H9 (cell line): ENCODE measurements around the gene ANXA3. TPM values are rescaled to one million over a fixed set of nuclear protein-coding genes. Genes with fewer than 3 reads are reported as not detected.

Experiments
- DNase-seq: peaks from one replicate; pipeline ENCODE4 v3.0.0-alpha.2; 2017
- H2AFZ ChIP-seq: one replicate; pipeline ENCODE4 v1.6.1; 2013; ENCODE audit warnings: mild to moderate bottlenecking, low read length, control low read depth, moderate library complexity
- H2AK5ac ChIP-seq: 2 replicates; pipeline ENCODE4 v1.6.1; 2013; ENCODE audit warnings: low read length, control low read depth, mixed read lengths; ENCODE audit not compliant: insufficient read length
- H2BK120ac ChIP-seq: one replicate; pipeline ENCODE4 v1.6.1; 2013; ENCODE audit warnings: low read depth, mild to moderate bottlenecking, low read length, control low read depth, inconsistent platforms; ENCODE audit not compliant: poor library complexity, severe bottlenecking
- H2BK12ac ChIP-seq: 2 replicates; pipeline ENCODE4 v1.6.1; 2013; ENCODE audit warnings: low read length, control low read depth, mixed read lengths, low read depth; ENCODE audit not compliant: insufficient read length
- H2BK15ac ChIP-seq: 2 replicates; pipeline ENCODE4 v1.6.1; 2013; ENCODE audit warnings: low read depth, low read length, control low read depth
- H2BK20ac ChIP-seq: one replicate; pipeline ENCODE4 v1.6.1; 2013; ENCODE audit warnings: low read depth, mild to moderate bottlenecking, low read length, control low read depth, inconsistent platforms; ENCODE audit not compliant: poor library complexity, severe bottlenecking
- H2BK5ac ChIP-seq: 2 replicates; pipeline ENCODE4 v1.6.1; 2013; ENCODE audit warnings: low read length, control low read depth, mixed read lengths; ENCODE audit not compliant: insufficient read length
- H3K14ac ChIP-seq: 2 replicates; pipeline ENCODE4 v1.6.1; 2013; ENCODE audit warnings: low read length, control low read depth; ENCODE audit not compliant: insufficient read depth
- H3K18ac ChIP-seq: 2 replicates; pipeline ENCODE4 v1.6.1; 2013; ENCODE audit warnings: low read depth, mild to moderate bottlenecking, mixed read lengths, low read length, control low read depth; ENCODE audit not compliant: insufficient read length
- H3K23ac ChIP-seq: 2 replicates; pipeline ENCODE4 v1.6.1; 2013; ENCODE audit warnings: low read length, control low read depth, mixed read lengths, low read depth; ENCODE audit not compliant: insufficient read length
- H3K23me2 ChIP-seq: 2 replicates; pipeline ENCODE4 v1.6.1; 2013; ENCODE audit warnings: low read depth, mild to moderate bottlenecking, mixed read lengths, low read length, control low read depth; ENCODE audit not compliant: insufficient read length, poor library complexity, severe bottlenecking
- H3K27ac ChIP-seq: 2 replicates; pipeline ENCODE4 v1.5.1; 2013; ENCODE audit warnings: low read length, control low read depth, mixed read lengths, low read depth; ENCODE audit not compliant: insufficient read length
- H3K27me3 ChIP-seq: 2 replicates; pipeline ENCODE4 v1.6.1; 2013; ENCODE audit warnings: low read length, control low read depth, inconsistent platforms; ENCODE audit not compliant: insufficient read depth
- H3K4ac ChIP-seq: 2 replicates; pipeline ENCODE4 v1.6.1; 2013; ENCODE audit warnings: low read depth, mild to moderate bottlenecking, control low read depth, inconsistent platforms, low read length, moderate library complexity
- H3K4me1 ChIP-seq: 2 replicates; pipeline ENCODE4 v1.6.1; 2013; ENCODE audit warnings: low read length, control low read depth, inconsistent platforms; ENCODE audit not compliant: insufficient read depth
- H3K4me2 ChIP-seq: 2 replicates; pipeline ENCODE4 v1.6.1; 2013; ENCODE audit warnings: low read length, control low read depth, mixed read lengths; ENCODE audit not compliant: insufficient read length, insufficient read depth
- H3K56ac ChIP-seq: 2 replicates; pipeline ENCODE4 v1.6.1; 2013; ENCODE audit warnings: low read depth, mild to moderate bottlenecking, mixed read lengths, low read length, control low read depth; ENCODE audit not compliant: insufficient read length
- H3K79me1 ChIP-seq: 2 replicates; pipeline ENCODE4 v1.6.1; 2013; ENCODE audit warnings: low read depth, mild to moderate bottlenecking, moderate library complexity, low read length, control low read depth, inconsistent platforms; ENCODE audit not compliant: insufficient read depth, poor library complexity, severe bottlenecking
- H3K79me2 ChIP-seq: 2 replicates; pipeline ENCODE4 v1.6.1; 2013; ENCODE audit warnings: low read length, control low read depth, inconsistent platforms; ENCODE audit not compliant: insufficient read depth
- H3K9ac ChIP-seq: 2 replicates; pipeline ENCODE4 v1.6.1; 2013; ENCODE audit warnings: low read length, control low read depth, mixed read lengths; ENCODE audit not compliant: insufficient read length; ENCODE audit errors: extremely low read depth
- H3K9me3 ChIP-seq: one replicate; pipeline ENCODE4 v1.6.1; 2013; ENCODE audit warnings: low read depth, low read length, inconsistent platforms; ENCODE audit not compliant: control insufficient read depth
- H3T11ph ChIP-seq: one replicate; pipeline ENCODE4 v1.6.1; 2013; ENCODE audit warnings: mild to moderate bottlenecking, low read length, control low read depth, inconsistent platforms
- H4K20me1 ChIP-seq: one replicate; pipeline ENCODE4 v1.6.1; 2013; ENCODE audit not compliant: control insufficient read depth, insufficient read length, insufficient read depth
- H4K5ac ChIP-seq: 2 replicates; pipeline ENCODE4 v1.6.1; 2013; ENCODE audit warnings: low read depth, mild to moderate bottlenecking, mixed read lengths, low read length, control low read depth; ENCODE audit not compliant: insufficient read length
- H4K8ac ChIP-seq: replicated peaks from 2 replicates; pipeline ENCODE4 v1.6.1; 2013; ENCODE audit warnings: low read length, control low read depth, mixed read lengths, low read depth; ENCODE audit not compliant: insufficient read length
- H4K91ac ChIP-seq: 2 replicates; pipeline ENCODE4 v1.6.1; 2013; ENCODE audit warnings: low read depth, mild to moderate bottlenecking, moderate library complexity, mixed read lengths, low read length, control low read depth; ENCODE audit not compliant: insufficient read length
- H3K27ac Mint-ChIP-seq, 3 experiments: 2 replicates in 2 of 3; 3 replicates in 1 of 3; pipeline ENCODE4 v1.8.0; 2020 to 2021; ENCODE audit warnings: mixed read lengths in 3 of 3, mild to moderate bottlenecking in 1 of 3, moderate library complexity in 1 of 3
- H3K27me3 Mint-ChIP-seq: 2 replicates; pipeline ENCODE4 v1.8.0; 2021; ENCODE audit warnings: low read depth, mild to moderate bottlenecking, moderate library complexity, mixed read lengths
- H3K36me3 Mint-ChIP-seq, 3 experiments: 2 replicates in 2 of 3; 3 replicates in 1 of 3; pipeline ENCODE4 v1.8.0; 2020 to 2021; ENCODE audit warnings: low read depth in 3 of 3, mixed read lengths in 3 of 3; ENCODE audit not compliant: insufficient read depth in 1 of 3
- H3K4me1 Mint-ChIP-seq, 2 experiments: 2 replicates each; pipeline ENCODE4 v1.8.0; 2020; ENCODE audit warnings: mixed read lengths in 2 of 2
- H3K4me3 Mint-ChIP-seq, 2 experiments: 2 replicates in 1 of 2; 3 replicates in 1 of 2; pipeline ENCODE4 v1.8.0; 2020 to 2021; ENCODE audit warnings: mild to moderate bottlenecking in 2 of 2, mixed read lengths in 2 of 2, moderate library complexity in 1 of 2
- H3K9me3 Mint-ChIP-seq, 2 experiments: 2 replicates in 1 of 2; 3 replicates in 1 of 2; pipeline ENCODE4 v1.8.0; 2020; ENCODE audit warnings: mild to moderate bottlenecking in 2 of 2, mixed read lengths in 2 of 2, moderate library complexity in 1 of 2
- WGBS: extraction: QIAGEN DNeasy Blood & Tissue Kit; methylation state at CpG from one replicate; pipeline ENCODE4 v1.1.7; 2013; ENCODE audit warnings: missing lambda C conversion rate, low lambda C conversion rate, mixed read lengths; ENCODE audit not compliant: insufficient read length; ENCODE audit errors: extremely low coverage; 5-methylcytosine and 5-hydroxymethylcytosine counted together
- total RNA-seq: library from RNA; stranded (reverse); gene quantifications from 2 replicates; pipeline ENCODE4 v1.2.1, GENCODE V29; 2021
- TF ChIP-seq, protein P1 (sequence below): fragments of 200-600 bp; sonication (generic); conservative IDR thresholded peaks from 3 replicates; pipeline ENCODE4 v1.8.0; 2021; ENCODE audit warnings: antibody characterized with exemption, mild to moderate bottlenecking

ANXA3 gene
- total RNA-seq, 1 experiment from 2014 or later = 20.6 TPM

GRCh38 chr4:78556665-78557064 is 5.1 kb downstream of the ANXA3 start:
- Histone ChIP-seq H3K27me3 (no peaks in the 10 kb centered on the region), H4K8ac (no peak overlapping the region), H3K4me2 (no peak overlapping the region), H4K20me1 (no peaks in the 10 kb centered on the region), H2AFZ (no peak overlapping the region), H2BK120ac (no peak overlapping the region), H3K9ac (no peak overlapping the region), H3K18ac (no peak overlapping the region), H3K4ac (no peak overlapping the region), H3K79me1 (no peaks in the 10 kb centered on the region), H3K14ac (no peak overlapping the region), H3K4me1 (peaks cover 13% of the 10 kb centered on the region; the same call in 1 of the 2 replicates), H3K56ac (no peak overlapping the region), H4K5ac (no peak overlapping the region), H3T11ph (no peak overlapping the region), H3K79me2 (no peaks in the 10 kb centered on the region), H3K9me3 (no peaks in the 10 kb centered on the region), H3K23me2 (peaks cover 6% of the 10 kb centered on the region), H2AK5ac (no peak overlapping the region), H2BK20ac (no peak overlapping the region), H3K23ac (no peak overlapping the region), H2BK5ac (no peak overlapping the region), H2BK12ac (no peak overlapping the region), H2BK15ac (no peak overlapping the region), H4K91ac (no peak overlapping the region), H3K27ac (no peak overlapping the region)
- Mint-ChIP-seq H3K36me3 (peaks cover 0 to 17% (median 15%) of the 10 kb centered on the region in 3 experiments; a peak in 5 of 7 replicates), H3K27ac (no peak overlapping the region), H3K4me1 (peaks cover 26 to 40% of the 10 kb centered on the region in 2 experiments), H3K27me3 (peaks cover 11% of the 10 kb centered on the region), H3K4me3 (no peak overlapping the region), H3K9me3 (no peaks in the 10 kb centered on the region)
- TF ChIP-seq, protein P1, sequence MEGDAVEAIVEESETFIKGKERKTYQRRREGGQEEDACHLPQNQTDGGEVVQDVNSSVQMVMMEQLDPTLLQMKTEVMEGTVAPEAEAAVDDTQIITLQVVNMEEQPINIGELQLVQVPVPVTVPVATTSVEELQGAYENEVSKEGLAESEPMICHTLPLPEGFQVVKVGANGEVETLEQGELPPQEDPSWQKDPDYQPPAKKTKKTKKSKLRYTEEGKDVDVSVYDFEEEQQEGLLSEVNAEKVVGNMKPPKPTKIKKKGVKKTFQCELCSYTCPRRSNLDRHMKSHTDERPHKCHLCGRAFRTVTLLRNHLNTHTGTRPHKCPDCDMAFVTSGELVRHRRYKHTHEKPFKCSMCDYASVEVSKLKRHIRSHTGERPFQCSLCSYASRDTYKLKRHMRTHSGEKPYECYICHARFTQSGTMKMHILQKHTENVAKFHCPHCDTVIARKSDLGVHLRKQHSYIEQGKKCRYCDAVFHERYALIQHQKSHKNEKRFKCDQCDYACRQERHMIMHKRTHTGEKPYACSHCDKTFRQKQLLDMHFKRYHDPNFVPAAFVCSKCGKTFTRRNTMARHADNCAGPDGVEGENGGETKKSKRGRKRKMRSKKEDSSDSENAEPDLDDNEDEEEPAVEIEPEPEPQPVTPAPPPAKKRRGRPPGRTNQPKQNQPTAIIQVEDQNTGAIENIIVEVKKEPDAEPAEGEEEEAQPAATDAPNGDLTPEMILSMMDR = no peak
- WGBS = no CpG with 5 or more reads among the region's 4 CpGs
- no peak for DNase-seq
